Medulla oblongata (tissue), 1 donor: Measurements from ENCODE around the gene NCLN.
A peak's percentile ranks its signal among the peaks of the same experiment; 100 is the strongest.
"Not testable (repeated sequence)": the region's sequence is repeated elsewhere in the genome, so short reads cannot be mapped to it uniquely, and the experiment has no call there.

Experiments used
- DNase-seq: peaks from one replicate; pipeline ENCODE4 v3.0.0-alpha.2; 2015; ENCODE audit errors: extremely low spot score

The NCLN gene

GRCh38 chr19:3198901-3199700 is 13.4 kb downstream of the NCLN start:
- DNase-seq: no peak

GRCh38 chr19:3201072-3201700 is 15.5 kb downstream of the NCLN start:
- no peak for DNase-seq

GRCh38 chr19:3201911-3202310 is 16.2 kb downstream of the NCLN start:
- no peak for DNase-seq

GRCh38 chr19:3202346-3202745 is 16.6 kb downstream of the NCLN start:
- no peak for DNase-seq

- not testable (repeated sequence) for DNase-seq
Observed at GRCh38 chr19:3202895-3203294, 17.2 kb downstream of the NCLN start.

- DNase-seq: no peak
Observed at GRCh38 chr19:3203805-3204645, 18.3 kb downstream of the NCLN start.

GRCh38 chr19:3204646-3205275 is 19.0 kb downstream of the NCLN start:
- DNase-seq: no peak

GRCh38 chr19:3206216-3206953 is 20.7 kb downstream of the NCLN start:
- no peak for DNase-seq

- DNase-seq: no peak
Observed at GRCh38 chr19:3207461-3208242, 21.9 kb downstream of the NCLN start.

- no peak for DNase-seq
Observed at GRCh38 chr19:3208317-3209207, 22.8 kb downstream of the NCLN start.

GRCh38 chr19:3210347-3211017 is 24.8 kb downstream of the NCLN start:
- DNase-seq: no peak

GRCh38 chr19:3211191-3211590 is 25.5 kb downstream of the NCLN start:
- DNase-seq: no peak

GRCh38 chr19:3213159-3213558 is 27.4 kb downstream of the NCLN start:
- no peak for DNase-seq

- DNase-seq: no peak
Observed at GRCh38 chr19:3216874-3217273, 31.1 kb downstream of the NCLN start.

- no peak for DNase-seq
Observed at GRCh38 chr19:3220576-3220975, 34.8 kb downstream of the NCLN start.

- not testable (repeated sequence) for DNase-seq
Observed at GRCh38 chr19:3221576-3221975, 35.8 kb downstream of the NCLN start.

- no peak for DNase-seq
Observed at GRCh38 chr19:3222709-3223108, 37.0 kb downstream of the NCLN start.

GRCh38 chr19:3224346-3225168 is 38.8 kb downstream of the NCLN start, which contains the start of gene CELF5:
CELF5 (plus strand) TSS chr19:3224661; CDS start chr19:3224740, 79 bp downstream.
- peak; percentile 33 for DNase-seq
